SJCRH30 (cell line): ENCODE results near the gene PYGO1. TPM values are rescaled to one million over a fixed set of nuclear protein-coding genes. Genes with fewer than 3 reads are reported as not detected.
"Not testable (repeated sequence)": the region's sequence is repeated elsewhere in the genome, so short reads cannot be mapped to it uniquely, and the experiment has no call there.

Experiments
- DNase-seq, 2 experiments: peaks; one replicate each; pipeline ENCODE4 v3.0.0-alpha.2; 2015 to 2020
- H3K27ac ChIP-seq: fragments of 250-450 bp; sonication (Bioruptor Pico); 2 replicates; pipeline ENCODE4 v1.5.1; 2020; ENCODE audit warnings: mild to moderate bottlenecking, moderate library complexity
- H3K27me3 ChIP-seq: fragments of 250-450 bp; sonication (Bioruptor Pico); 2 replicates; pipeline ENCODE4 v1.5.1; 2020; ENCODE audit warnings: mild to moderate bottlenecking, moderate library complexity
- H3K36me3 ChIP-seq: fragments of 250-450 bp; sonication (Bioruptor Pico); 2 replicates; pipeline ENCODE4 v1.5.1; 2020; ENCODE audit warnings: mild to moderate bottlenecking, moderate library complexity
- H3K4me1 ChIP-seq: fragments of 250-450 bp; sonication (Bioruptor Pico); 2 replicates; pipeline ENCODE4 v1.5.1; 2020; ENCODE audit warnings: mild to moderate bottlenecking, moderate library complexity
- H3K4me3 ChIP-seq: fragments of 250-450 bp; sonication (Bioruptor Pico); 2 replicates; pipeline ENCODE4 v1.5.1; 2020; ENCODE audit warnings: mild to moderate bottlenecking, moderate library complexity
- H3K9me3 ChIP-seq: fragments of 250-450 bp; sonication (Bioruptor Pico); replicated peaks from 2 replicates; pipeline ENCODE4 v1.5.1; 2020; ENCODE audit warnings: mild to moderate bottlenecking, moderate library complexity
- total RNA-seq: library from RNA; depleted of rRNA; stranded (reverse); fragments of >200 nt; shearing (Covaris generic); gene quantifications from 2 replicates; pipeline ENCODE4 v1.2.3, GENCODE V29; 2014; rRNA removed

Gene PYGO1
- total RNA-seq, 1 experiment from 2014 or later = 24.3 TPM

- H3K27ac ChIP-seq, H3K36me3 ChIP-seq, H3K4me1 ChIP-seq, H3K27me3 ChIP-seq, H3K9me3 ChIP-seq, H3K4me3 ChIP-seq, DNase-seq: not testable (repeated sequence)
Measured at GRCh38 chr15:55505407-55505806, 82.7 kb downstream of the PYGO1 start.

- no peak overlapping the region for H3K27ac ChIP-seq
- no peaks in the 10 kb centered on the region for H3K9me3 ChIP-seq
- no peaks in the 10 kb centered on the region for H3K27me3 ChIP-seq
- H3K4me3 ChIP-seq = no peak overlapping the region; the same call in 1 of the 2 replicates
- 0 out of 2 replicates have a peak, but pooled peaks cover 2% of the 10 kb centered on the region for H3K4me1 ChIP-seq
- no peaks in the 10 kb centered on the region for H3K36me3 ChIP-seq
- peak in 1 of 2 experiments; percentile 11 for DNase-seq
Measured at GRCh38 chr15:55499151-55499550, 89.0 kb downstream of the PYGO1 start.

- H3K9me3 ChIP-seq, H3K27me3 ChIP-seq, H3K27ac ChIP-seq, H3K36me3 ChIP-seq, H3K4me1 ChIP-seq: not testable (repeated sequence)
- peak; percentile 86 to 90 for DNase-seq
- peak overlapping the region; percentile 60 for H3K4me3 ChIP-seq
Measured at GRCh38 chr15:55498109-55498938, 89.8 kb downstream of the PYGO1 start.

GRCh38 chr15:55496716-55497115, 91.4 kb downstream of the PYGO1 start:
- H3K27me3 ChIP-seq = no peaks in the 10 kb centered on the region

GRCh38 chr15:55494931-55495330, 93.2 kb downstream of the PYGO1 start:
- no peak overlapping the region for H3K27ac ChIP-seq
- no peak overlapping the region for H3K4me3 ChIP-seq
- H3K4me1 ChIP-seq = 0 out of 2 replicates have a peak, but pooled peaks cover 2% of the 10 kb centered on the region
- DNase-seq = no peak
- H3K9me3 ChIP-seq = no peaks in the 10 kb centered on the region
- no peaks in the 10 kb centered on the region for H3K36me3 ChIP-seq
- H3K27me3 ChIP-seq = no peaks in the 10 kb centered on the region

More at GRCh38 chr15:55496716-55497115, 91.4 kb downstream of the PYGO1 start:
- no peaks in the 10 kb centered on the region for H3K9me3 ChIP-seq
- H3K4me1 ChIP-seq = 0 out of 2 replicates have a peak, but pooled peaks cover 2% of the 10 kb centered on the region
- no peaks in the 10 kb centered on the region for H3K36me3 ChIP-seq
- no peak for DNase-seq
- H3K4me3 ChIP-seq = no peak overlapping the region
- H3K27ac ChIP-seq = no peak overlapping the region

GRCh38 chr15:55488952-55489600, 99.1 kb downstream of the PYGO1 start:
- not testable (repeated sequence) for H3K4me3 ChIP-seq, H3K27me3 ChIP-seq, H3K9me3 ChIP-seq, H3K27ac ChIP-seq, H3K4me1 ChIP-seq, H3K36me3 ChIP-seq
- peak; percentile 25 to 26 for DNase-seq

Other genes starting within 250 kb of the PYGO1 start
- gene CCPG1, start 180.0 kb downstream of the PYGO1 start, total RNA-seq = 5.4 and 6.2 TPM in 2 replicates
- gene PIERCE2, start 179.8 kb downstream of the PYGO1 start, total RNA-seq = 0.20 TPM in 1 of 2 replicates, not detected in the other
- 0.30 and 1.1 TPM in 2 replicates for gene DNAAF4, start 80.1 kb downstream of the PYGO1 start, total RNA-seq
- gene PRTG, start 154.8 kb upstream of the PYGO1 start, total RNA-seq = 43.5 and 50.3 TPM in 2 replicates